GM18909 (cell line): ENCODE data around the gene RSPO4.
A peak's percentile ranks its signal among the peaks of the same experiment; 100 is the strongest.
"Not testable (repeated sequence)": the region's sequence is repeated elsewhere in the genome, so short reads cannot be mapped to it uniquely, and the experiment has no call there.

Experiments
- ATAC-seq: cut with Tn5 transposase; IDR thresholded peaks from one replicate; pipeline ENCODE4 v1.9.1; 2021; ENCODE audit warnings: mild to moderate bottlenecking; ENCODE audit not compliant: unreplicated experiment, poor library complexity

RSPO4 gene

DNA sequence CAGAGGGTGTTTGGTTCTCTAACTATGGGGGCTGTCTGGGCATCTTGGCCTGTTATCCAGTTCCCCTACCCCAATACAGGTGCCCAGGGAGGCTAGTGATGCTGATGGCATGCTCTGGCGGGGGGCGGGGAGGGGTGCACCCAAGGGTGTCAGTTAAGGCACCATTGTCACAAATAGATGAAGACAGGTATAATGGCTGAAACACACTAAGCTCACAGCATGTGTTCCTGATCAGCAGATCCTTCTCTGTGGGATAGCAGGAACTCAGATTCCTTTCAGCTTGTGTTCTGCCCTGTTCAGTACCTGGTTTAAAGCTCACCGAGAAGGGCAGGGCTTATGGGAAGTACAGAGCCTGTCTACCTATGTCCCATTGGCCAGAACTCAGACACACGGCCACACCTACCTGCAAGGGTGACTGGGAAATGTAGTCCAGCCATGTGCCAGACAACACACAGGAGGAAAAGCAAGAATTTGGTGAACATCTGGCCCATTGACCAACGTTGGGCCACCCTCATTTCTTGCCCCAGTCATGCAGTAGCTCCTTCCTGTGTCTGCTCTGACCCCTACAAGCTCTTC is 3.4 kb upstream of the RSPO4 start:
- no peak for ATAC-seq

DNA sequence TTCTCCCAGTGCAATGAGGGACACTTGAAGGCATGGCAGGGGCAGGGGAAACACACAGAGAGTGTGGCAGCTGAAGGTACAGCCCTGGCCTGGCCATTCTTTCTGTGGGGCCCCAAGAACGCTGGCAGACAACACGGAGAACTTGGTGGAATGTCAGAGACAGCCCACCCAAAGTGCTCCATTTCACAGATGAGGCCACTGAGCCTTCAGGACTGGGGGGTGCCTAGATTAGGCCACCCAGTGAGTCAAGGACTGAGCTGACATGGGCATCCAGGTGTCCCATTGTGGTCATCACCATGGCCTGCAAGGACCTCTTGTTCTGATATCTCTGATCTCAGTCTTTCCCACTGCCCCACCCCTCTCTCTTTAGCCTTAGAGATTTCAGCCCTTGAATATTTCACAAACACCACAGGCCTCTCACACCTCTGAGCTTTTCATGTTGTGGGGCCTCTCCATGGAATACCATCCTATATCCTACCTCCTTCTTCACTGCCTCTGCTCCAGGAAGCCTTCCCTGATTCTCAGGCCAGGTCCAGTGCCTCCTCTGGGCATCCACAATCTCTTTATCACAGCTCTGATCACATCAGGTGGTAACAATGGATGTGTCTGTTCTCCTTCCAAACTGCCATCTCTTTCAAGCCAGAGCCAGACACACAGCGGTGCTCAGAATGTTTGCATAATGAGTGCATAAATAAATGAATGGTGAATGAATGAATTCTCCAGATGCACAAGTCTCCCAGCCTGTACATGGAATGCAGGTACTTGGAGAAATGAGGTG is 2.0 kb upstream of the RSPO4 start:
- ATAC-seq = no peak

DNA sequence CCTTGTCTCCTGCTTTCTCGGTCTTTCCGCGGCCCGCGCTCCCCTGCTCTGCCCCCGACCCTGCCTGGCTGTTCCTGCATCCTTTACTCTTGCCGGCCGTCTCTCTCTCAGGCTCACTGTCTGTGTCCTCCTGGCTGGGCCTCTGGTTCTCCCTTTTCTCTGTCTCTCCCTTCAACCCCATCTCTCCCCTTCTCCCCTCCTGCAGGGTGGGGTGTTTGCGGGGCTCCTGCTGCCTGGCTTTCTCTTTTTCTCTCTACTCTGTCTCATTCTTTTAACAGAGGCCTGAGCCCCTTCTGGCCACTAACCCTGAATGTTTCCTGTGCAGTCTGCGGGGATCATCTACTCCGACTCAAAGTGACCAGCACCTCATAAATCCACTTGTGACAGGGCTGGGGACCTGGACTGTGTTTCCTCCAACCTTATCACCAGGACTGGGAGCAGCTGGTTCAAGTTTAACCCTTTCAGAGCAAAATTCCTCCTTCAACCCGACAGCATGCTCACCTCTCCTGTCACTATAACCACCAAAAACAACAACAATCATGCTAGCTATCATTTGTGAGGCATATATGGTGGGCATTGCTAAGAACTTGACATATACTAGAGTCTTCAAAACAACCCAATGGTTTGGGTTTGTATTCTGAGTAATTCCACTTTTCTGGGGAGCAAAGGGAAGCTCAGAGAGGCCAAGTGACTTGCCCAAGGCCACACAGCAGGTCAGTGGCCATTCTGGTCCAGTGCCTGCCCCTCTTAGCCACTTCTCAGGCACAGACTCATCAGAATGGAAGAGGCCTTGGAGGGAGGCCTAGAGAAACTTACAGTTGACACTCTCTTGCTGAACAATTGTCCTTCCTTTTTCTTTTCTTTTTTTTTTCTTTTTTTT is 811 bp upstream of the RSPO4 start:
- ATAC-seq = no peak

DNA sequence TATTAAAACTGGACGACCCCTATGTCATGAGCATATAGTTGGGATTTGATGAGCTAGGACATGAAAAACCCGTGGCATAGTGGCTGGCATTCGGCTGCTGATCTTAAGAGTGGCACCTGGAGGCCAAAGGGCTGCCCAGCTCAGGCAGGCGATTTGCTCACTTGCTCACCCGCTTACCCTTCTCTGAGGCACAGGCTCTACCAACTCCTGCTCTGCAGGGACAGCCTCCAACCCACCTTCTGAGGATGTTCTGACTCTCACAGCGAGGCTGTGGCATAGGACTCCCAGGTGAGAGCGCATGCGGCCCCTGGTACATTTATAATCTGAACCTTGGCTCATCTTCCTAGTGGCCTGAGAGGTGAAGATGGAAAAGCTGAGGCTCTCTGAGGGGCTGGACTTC is 995 bp downstream of the RSPO4 start:
- ATAC-seq = no peak

DNA sequence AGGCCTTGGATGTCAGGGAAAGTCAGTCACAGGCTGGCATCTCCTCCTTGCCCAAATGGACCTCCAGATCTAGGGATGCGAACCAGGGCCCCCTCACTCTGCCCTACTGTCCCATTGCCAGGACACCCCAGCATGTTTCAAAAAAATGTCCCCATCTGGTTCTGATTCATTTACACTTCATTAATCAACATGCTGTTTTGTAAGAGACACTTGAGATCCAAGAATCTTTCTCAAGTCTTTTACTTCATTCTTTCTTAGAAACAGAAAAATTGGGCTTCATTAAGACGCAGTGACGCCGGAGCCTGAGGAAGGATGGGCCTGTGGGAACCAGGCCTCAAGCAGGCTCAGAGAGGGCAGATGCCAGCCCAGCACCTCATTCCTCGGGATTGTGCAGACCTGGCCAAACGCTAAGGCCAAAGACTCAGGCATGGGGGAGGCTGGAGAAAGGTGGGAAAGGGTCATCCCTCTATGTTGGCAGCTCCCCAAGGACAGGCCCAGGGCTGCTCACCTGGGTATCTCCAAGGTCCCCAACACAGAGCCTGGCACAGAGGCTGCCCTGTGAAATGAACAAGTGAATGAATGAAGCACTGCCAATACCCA is 3.8 kb downstream of the RSPO4 start:
- no peak for ATAC-seq

DNA sequence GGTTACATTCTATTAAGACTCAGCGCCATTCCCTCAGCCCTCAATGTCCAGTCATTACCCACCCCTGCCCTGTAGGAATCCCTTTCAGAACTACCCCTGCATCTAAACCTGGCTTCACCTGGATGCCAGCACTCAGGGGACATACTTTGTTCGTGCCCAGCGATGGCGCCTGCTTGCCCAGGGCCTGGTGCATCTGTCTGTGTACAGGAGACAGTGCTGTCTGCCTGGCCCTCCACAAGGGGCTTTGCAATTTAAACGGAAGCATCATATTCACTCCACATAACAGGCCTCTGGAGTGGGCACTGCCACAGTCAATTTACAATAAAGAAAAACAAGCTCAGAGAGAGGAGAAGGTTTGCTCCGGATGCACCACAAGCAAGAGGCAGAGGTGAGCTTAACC is 4.6 kb downstream of the RSPO4 start:
- ATAC-seq = no peak

DNA sequence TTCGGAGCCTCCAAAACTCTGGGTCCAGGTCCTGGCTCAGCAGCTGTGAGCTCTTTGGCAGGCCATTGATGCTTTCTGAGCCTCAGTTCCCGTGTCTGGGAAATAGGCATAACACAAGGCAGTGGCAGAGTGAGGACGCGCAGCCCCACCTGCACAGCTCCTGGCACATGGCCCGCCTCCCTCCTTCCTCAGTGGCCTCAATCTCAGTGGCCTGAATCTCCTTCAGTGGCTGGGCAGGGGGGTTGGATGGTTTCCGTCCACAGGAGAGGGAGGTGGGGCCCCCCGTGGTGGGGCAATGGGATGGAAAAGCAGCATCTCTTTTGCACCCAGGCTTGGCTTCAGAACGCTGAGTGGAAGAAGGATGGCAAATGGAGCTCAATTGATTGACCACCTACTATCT is 5.1 kb downstream of the RSPO4 start:
- ATAC-seq = no peak

DNA sequence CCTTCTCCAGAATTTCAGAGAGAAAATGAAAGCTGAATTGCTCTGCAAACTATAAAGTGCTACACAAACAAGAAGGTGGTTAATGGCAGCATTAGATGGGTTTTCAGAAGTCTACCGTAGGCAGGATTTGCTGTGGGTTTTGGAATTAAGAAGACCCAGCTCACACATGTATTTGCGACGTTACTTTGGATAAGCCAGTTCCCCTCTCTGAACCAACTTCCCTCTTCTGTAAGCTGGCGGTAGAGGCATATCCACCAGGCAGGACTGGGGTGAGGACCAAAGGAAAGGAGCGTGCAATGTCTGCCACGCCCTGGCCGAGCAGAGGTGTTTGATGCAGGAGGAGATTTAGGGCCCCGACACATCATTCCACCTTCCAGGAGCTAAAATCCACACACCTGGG is 6.9 kb downstream of the RSPO4 start:
- no peak for ATAC-seq

DNA sequence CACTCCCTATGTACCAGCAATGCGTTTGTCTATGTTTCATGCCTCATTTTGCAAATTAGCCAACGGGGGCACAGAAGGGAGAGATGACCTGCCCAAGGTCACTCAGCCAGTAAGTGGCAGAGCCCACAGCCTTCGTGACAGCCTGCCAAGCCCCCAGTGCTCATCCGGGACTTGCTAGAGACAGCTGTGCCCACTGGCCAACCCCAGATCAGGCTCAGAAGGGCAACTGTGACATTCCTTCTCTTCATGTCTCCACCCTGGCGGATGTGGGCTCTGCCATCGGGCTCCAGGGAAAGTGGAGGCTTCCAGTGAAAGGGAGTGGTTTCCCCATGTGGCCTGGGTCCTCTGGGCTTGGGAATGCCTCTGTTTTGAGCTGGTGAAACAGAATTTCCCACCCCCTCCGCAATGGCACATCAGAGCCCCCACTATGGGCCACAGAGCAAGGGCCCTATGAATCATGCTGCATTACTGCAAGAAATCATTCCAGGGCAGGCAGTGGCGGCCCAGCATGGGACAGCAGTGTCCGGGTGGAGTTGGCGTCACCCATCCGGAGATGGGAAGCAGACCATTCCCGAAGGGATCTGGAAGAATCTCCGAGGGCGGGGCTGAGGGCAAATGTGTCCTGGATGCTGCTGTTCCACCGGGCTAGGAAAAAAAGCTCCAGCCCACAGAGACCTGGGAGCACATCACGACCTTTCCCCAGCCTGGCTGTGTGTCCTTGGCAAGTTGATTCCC is 9.1 kb downstream of the RSPO4 start:
- ATAC-seq = no peak

DNA sequence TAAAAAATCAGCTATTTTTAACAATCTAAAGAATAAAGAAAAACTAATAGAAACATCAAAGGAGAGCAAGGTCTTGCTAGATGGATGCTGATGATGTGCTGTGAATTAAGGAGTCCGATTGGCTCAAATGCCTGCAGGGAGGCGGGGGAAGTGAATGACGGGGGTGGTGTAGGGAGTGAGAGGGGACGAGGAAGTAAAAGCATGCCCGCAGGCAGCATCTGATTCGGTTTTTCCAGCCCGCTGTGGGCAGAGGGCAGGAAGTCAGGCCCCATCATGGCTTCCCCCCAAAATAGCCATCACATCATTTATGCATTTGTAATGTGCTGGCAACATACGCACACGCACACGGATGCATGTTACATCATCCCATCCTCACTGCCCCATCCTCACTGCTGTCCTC is 10.3 kb downstream of the RSPO4 start:
- no peak for ATAC-seq

DNA sequence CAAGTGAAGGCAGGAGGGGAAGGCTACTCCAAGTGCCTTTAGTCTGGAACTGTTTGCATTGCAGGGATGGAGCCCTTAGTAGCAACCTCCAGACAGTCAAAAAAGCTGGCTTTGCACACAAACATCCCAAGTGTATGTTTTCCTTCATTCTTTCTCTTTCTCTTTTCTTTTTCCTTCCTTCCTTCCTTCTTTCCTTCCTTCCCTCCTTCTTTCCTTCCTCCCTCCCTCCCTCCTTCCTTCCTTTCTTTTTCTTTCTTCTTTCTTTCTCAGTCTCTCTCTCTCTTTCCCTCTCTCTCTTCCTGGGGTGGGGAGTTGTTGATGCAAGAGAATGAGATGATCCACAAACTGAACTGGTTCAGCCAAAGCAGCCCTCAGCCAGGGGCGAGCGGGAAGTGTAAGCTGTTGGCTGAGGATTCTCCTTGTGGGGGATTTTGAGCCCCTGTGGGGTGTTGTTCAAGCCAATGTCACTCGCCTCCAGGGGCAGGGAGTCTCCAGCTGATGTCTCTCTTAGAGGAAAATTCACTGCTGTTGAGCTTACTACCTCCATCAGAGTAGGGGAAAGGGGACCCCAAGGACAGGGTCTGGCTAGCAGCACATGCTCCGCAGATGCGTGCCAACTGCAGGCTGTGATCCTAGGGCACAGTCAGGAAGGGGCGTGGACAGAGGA is 11.7 kb downstream of the RSPO4 start:
- no peak for ATAC-seq

DNA sequence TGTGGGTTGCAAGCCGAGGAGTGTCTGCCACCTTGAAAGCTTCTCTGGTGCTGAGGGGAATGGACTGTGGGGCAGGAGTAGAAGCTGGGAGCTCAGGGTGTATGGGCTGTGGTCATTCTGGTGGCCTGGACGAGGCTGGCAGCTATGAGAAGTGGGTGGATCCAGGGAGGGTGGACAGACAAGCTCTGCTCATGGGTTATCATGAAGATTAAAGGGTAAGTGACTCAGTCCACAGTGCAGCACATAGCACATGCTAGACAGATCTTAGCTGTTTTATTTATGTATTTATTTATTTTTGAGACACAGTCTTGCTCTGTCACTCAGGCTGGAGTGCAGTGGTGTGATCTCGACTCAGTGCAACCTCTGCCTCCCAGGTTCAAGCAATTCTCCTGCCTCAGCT is 13.8 kb downstream of the RSPO4 start:
- ATAC-seq = no peak

DNA sequence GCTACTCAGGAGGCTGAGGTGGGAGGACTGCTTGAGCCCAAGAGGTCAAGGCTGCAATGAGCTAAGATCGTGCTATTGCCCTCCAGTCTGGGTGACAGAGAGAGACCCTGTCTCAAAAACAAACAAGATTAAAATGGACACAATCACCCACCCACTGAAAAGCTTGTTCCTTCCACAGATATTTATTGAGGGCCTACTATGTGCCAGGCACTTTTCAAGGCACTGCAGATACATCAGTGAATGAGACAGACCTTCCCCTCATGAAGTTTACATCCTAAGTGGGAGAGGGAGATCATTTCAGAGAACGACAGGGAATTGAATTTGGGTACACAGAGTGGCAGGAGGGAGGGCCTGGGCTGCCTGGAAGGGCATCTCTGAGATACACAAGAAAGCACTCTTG is 14.4 kb downstream of the RSPO4 start:
- no peak for ATAC-seq

DNA sequence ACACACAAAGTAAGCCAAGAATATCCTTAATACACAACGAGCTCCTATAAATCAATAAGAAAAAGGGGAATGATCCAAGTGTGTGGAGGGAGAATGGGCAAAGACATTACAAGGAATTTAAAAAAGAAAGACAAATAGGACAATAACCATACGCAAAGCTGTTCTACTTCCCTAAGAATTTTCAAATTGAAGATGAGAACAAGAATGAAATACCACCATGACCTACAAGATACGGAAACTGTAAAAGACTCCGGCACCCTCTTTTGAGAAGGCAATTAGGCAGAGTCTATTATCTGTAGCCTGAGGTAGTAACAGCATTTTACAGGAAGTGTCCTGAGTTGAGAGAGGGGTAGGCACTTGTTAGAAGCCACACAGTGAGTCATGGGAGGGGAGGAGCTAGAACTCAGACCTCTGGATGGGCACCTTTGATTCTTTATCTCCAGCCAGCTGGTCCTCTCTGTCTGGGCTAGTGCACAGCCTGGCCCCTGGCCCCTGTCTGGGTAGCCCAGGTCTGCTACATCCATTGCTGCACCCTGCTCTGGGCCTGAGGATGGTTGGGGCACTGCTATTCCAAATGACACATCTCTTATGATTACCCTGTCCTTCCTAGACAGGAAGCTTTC is 15.3 kb downstream of the RSPO4 start:
- no peak for ATAC-seq

DNA sequence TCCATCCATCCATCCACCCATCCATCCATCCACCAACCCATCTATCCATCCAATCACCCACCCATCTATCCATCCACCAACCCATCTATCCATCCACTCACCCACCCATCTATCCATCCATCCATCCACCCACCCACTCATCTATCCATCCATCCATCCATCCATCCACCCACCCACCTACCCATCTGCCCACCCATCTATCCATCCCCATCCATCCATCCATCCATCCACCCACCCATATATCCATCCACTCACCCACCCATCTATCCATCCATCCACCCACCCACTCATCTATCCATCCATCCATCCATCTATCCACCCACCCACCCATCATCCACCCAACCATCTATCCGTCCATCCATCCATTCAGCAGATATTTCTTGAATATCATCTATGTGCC is 17.1 kb downstream of the RSPO4 start:
- not testable (repeated sequence) for ATAC-seq

DNA sequence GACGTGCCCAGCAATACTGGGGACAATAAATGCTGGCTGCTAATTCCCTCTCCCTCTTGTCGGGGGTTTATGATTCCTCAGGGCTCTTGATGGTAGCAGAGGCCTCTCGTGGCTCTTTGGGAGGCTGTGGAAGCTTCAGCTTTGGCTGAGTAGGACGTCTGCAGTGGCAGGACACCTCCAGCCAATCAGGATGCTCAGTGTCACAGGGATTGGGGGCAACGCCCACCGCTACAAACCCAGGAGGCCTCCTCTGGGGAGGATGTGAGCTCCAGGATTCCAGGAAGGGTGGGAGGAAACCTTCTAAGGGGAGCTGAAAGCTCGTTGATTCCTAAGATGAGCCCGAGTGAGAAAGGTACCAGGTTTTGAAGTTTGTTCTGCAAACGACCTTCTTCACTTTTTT is 19.4 kb downstream of the RSPO4 start:
- ATAC-seq = no peak

DNA sequence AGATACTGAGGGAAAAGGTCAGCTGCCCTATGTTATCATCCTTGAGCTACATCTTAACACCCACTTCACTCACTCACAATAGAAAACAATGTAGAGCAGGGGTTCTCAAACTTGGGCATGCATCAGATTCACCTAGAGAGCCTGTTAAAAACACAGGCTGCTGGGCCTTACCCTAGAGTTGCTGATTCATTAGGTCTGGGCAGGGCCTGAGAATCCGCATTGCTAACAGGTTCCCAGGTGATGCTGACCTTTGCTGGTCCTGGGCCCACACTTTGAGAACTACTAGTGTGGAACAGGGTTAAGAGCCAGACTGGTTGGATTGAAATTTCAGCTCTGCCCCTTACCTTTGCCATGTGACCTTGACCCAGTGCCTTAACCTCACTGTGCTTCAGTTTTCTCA is 25.1 kb downstream of the RSPO4 start:
- no peak for ATAC-seq

DNA sequence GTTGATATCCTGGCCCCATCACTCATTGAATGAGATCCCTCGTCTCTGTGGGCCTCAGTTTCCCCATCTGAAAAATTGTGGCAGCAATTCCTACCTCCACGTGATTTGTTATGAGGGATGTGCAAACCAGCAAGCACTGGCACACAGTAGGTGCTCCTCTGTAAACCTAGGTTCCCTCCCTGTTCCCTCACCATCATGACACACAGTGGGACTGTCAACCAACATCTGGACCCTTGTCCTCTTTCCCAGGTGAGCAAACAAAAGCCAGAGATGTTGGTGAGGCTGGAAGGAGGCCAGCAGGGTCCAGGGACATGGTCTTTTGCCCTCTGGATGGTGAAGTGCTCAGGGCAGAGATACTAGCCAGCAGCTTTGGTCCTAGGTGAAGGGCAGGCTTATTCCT is 26.1 kb downstream of the RSPO4 start:
- no peak for ATAC-seq

DNA sequence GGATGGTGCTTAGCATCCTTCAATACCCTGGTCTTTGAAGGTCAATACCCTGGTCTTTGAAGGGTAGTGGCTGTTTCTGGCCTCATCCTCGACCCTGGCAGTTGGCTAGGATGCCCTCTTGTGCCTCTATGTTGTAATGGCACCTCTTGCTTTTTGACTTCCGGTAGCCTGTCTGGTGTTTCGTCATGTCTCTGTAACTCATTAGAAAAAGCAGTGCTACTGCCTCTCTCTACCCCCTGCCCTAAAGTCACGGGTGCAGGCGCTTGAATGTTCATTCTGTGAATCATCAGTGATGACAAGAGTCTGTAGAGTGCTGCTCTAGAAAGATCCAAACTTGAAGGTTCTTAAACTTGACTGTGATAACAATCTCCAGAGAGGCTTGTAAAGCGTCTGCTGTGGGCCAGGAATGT is 28.3 kb downstream of the RSPO4 start:
- ATAC-seq = peak; percentile 63
